NCI-H2171 treated with DMSO at 0.1 percent for 48 hours (cell line): ENCODE data around the gene KIAA1328.
A peak's percentile ranks its signal among the peaks of the same experiment; 100 is the strongest.
"Not testable (repeated sequence)": the region's sequence is repeated elsewhere in the genome, so short reads cannot be mapped to it uniquely, and the experiment has no call there.

Experiments used
- DNase-seq: peaks from one replicate; lab custom pipeline; 2025; lab: John Stamatoyannopoulos, UW

The KIAA1328 gene

DNA sequence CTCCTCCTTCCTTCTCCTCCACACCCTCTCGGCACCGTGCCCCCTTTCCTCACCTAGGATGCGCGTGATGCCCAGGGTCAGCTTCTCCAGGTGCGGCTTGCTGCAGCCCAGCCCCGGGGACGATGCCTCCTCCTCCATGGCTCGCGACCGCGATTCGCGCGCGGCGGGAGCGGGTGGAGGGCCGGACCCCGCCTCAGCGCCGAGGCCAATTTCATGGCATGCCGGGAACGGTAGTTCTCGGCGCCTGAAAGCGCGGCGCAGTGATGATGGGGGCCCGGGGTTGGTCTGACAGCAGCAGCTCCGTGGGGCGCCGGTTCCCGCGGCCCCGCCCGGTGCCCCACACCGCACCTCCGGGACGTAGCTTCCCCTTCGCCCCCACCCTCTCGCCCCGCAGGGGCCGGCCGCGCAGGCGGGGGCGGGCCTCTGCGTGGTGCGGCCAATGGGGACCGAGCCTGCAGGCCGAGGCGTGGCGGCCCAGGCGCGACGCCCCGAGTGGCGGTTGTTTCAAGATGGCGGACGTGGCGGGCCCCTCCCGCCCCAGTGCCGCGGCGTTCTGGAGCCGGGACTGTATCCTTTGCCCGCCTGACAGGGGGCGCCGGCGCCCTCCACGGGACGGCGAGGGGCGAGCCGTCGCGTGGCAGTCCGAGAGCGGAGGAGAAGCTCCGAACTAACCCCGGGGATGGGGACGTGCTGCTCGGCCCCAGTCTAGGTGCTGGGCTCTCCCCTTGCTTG, at the start of gene KIAA1328, which contains the start of gene TPGS2:
Gene KIAA1328, plus strand, starts transcription at position 498 of the 732 bp plus-strand sequence. Its CDS starts 12 bp downstream, at position 510.
Gene TPGS2, minus strand, starts transcription at position 373 of the 732 bp plus-strand sequence. Its CDS starts 235 bp downstream, at position 138.
- DNase-seq, result peak; percentile 92

DNA sequence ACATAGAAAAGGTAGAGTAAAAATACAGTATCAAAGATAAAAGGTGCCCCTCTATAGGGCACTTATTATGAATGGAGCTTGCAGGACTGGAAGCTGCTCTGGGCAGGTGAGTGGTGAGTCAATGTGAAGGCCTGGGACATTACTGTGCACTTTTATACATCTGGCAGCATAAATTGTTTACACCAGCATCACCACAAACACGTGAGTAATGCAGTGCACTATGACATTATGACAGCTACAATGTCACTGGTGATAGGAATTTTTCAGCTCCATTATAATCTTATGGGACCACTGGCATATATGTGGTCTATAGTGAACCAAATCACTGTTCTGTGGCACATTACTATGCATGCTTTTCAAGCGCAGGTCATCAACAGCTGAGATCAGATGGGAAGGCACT, 48.2 kb upstream of the KIAA1328 start:
- DNase-seq, result no peak

DNA sequence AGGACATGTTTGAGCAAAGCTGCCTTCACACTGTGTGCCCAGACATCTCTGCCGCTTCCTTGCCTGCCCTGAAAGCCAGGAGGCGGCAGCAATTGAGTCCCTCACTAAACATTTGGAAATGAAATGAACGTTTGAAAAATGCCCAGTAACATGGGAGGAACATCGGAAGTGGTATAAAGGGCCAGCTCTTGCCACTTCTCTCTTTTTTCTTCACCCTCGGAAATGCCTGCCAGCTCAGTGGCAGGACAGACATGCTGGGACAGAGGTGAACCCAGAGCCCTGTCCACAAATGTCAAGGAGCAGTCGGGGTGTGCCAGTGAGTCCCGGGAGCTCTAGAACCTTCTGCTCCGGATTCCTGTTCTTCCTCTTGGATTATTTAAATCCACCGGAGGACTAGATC, 46.2 kb upstream of the KIAA1328 start:
- DNase-seq, result no peak

DNA sequence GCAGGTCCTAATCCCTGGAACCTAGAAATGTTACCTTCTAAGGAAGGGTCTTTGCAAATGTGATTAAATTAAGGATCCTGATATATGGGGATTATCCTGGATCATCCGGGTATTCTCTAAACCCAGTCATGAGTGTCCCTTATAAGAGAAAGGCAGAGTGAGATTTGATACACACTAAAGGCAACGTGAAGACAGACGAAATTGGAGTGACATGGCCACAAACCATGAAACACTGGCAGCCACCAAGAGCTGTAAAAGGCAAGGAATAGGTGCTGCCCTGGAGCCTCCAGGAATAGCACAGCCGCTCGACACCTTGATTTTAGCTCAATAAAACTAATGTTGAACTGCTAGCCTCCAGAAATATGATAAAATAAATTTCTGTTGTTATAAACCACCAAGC, 45.1 kb upstream of the KIAA1328 start:
- no peak for DNase-seq

DNA sequence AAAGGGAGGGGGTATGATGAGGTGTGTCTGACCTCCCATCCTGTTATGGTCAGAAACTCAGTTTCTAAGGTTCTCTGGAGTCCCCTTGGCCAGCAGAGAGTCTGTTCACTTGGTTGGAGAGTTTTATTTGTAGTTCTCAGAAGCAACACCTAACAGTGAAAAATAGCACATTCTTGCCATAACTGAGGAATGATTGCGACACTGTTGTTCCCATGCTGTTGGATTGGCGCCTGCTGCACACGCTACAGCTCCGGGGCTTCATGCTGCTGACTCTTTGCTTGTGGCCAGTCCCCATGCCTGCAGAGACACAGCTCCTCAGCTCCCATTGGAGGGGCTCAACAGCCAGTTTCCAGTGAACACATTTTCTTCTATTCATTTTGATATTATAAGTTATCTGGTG, 42.2 kb upstream of the KIAA1328 start:
- DNase-seq, result no peak

DNA sequence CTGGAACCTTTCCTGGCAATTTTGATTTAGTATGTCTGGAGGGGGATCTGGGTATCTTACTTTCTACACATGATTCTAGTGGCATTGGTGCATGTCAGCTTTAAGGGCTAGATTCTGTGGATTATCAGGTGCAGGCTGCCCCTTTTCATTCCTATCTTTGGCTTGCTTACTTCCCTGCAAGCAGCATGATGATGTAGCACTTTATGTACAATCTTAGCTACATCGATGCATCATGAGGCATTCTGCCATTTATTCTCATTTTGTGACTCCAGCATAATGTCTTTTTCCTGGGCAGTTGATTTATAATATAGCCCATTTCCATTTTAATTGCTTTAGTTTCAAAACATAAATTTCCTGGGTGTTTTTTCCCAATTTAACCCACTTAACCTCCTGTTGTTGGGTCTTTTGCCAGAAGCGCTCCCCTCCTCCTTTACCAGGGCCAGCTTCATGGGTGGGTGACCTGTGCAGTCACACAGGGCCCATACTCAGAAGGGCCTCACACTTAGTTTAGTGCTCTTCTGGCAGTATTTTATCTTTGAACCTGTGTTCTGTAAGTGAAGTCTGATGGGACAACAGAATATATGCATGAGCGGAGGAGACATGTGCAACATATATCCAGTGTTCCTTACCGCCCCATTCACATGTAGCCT, 36.2 kb upstream of the KIAA1328 start:
- no peak for DNase-seq

DNA sequence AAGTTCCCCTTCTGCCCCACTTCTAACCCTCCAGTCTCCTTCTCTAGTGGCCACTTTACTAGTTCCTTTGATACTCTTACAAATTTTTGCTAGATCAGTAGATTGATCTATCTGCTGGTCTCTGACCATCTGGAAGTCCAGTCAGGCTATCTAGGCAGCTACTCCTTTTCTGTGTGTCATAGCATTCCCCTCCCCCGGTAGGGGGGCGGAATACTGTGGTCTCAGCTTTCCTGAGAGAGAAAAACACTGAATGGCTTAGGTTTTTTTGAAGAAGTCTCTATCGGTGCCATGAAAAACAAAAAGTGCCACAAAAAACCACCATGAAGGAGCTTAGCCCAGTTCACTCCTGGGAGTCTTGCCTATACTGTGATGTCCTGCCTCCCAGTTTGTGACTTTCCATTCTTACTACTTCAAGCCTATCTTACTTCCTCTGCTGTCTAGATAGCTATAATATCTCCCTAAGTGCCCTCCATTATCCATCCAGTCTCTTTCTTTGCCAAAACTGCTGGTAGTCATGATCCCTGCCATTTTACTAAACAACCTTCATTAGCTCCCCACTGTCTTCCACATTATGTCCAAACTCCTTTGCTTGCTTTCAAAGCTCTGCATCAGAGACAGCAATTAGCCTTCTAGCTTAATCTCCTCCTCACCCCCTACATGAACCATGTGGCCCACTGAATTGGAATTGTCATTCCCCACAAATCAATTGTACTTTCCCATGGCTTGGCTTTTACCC, 30.0 kb upstream of the KIAA1328 start:
- DNase-seq, result no peak

DNA sequence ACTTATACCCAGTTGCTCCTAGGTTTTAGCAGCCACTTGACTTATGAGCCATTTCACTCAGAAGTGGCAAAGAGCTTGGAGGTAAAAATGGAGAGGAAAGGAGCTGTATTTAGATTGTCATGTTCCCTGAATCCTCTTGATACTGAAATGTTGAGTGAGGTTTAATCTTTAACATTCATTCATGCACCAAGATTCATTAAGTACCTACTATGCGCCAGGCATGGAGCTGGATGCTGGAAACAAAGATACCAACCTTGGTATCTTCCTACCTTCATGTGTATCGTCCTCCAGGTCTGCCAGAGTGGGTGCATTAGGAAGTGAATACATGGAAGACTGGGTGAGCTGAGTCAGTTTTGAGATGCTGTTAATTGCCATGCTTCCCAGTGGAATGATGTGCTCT, 23.8 kb upstream of the KIAA1328 start:
- no peak for DNase-seq

DNA sequence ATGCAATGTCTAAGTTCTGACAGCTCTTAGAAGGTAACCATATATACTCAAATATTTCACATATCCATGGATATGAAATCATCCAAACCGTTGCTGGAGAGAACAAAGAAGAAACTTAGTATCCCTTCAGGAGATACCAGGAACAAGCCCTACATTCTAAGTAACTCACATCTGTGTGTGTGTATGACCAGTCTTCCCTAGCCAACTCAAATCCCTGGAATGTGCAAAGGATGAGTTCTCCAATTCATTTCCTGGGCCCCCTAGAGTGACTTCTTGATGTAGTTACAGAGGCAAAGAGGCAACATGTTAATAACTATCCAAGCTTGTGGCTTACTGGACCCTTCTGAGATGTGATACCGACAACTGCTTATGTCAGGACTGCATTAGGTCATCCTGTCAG, 20.2 kb upstream of the KIAA1328 start:
- DNase-seq, result no peak

DNA sequence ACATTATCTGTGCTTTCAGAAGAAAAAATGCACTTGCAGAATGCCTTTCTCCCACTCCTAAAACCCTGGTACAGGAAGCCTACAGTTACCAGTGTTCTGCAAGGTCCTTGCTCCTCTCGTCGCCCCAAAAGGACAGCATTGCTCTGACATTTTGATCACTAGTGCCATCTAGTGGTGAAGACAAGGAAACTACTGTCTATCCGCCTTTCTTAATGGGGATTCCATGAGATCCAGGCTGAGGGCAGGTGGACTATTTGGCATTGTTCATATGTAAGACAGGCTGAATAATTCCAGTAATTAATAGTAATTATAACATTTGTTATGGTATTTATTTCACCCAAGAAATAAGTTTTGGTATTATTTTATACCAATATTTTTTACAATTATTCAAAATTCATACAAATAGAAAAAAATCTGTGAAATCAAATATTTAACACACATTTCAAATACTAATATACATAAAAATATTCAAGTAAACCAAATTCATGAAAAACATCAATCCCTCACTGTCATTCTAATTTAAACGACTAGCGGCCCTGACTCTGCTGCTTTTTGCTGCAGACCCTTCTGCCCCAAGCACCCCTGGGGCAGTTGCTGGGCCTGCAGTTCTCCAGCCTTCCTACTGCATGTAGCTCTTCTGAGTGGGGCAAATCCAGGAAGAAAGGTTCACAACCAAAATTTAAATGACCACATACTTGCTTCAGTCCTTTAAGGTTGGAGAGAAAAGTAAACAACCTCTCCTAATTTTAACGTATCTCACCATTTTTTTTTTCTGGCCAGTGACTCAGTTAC, 19.1 kb upstream of the KIAA1328 start:
- peak; percentile 86 for DNase-seq

DNA sequence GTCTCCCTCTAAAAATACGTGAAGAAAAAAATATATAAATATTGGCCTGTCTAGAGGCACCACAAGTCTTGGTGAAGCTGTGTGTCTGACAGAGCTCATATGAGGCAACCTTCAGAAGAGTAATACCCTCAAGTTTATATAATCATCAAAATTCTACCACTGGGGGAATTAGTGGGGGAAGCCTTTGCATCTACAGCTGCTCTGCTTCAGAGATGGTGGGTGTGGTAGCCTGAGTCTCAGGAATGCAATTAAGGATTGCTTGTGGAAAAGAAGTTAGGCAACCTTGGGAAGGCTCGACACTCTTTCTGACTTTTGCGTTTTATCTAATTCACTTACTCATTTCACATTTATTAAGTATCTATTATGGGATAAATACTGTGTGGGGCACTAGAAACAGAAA, 17.5 kb upstream of the KIAA1328 start:
- no peak for DNase-seq

DNA sequence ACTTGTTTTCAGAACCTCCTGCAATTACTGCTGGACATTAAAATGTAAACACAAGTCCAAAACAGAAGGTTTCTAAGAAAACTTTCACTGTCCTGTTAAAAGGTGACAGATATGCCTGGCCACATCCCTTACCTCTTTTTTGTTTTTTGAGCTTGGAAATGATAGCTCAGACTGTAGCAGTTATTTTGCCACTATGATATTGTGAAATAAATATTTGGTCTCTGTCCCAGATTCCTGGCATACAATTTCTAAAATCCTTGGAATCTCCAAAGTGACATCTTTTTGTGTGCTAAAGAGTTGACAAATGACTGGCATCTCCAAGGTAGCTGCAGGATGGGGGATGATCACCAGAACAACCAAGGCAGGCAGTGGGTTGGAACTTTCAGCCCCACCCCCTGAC, 17.0 kb upstream of the KIAA1328 start:
- no peak for DNase-seq

DNA sequence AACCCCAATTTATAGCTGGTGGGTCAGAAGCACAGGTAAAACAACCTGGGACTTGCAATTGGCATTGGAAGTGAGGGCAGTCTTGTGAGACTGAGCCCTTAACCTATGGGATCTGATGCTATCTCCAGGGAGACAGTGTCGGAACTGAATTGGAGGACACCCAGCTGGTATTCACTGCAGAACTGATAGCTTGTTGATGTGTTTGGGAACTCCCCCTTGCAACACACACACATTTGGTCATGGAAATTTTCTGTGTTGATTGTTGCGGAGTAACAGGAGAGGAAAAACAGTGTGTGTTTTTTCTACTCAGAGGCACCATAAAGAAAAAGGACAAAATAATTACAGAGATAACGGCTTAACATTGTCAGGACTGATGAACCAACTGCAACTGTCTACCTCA, 16.2 kb upstream of the KIAA1328 start:
- DNase-seq, result no peak

DNA sequence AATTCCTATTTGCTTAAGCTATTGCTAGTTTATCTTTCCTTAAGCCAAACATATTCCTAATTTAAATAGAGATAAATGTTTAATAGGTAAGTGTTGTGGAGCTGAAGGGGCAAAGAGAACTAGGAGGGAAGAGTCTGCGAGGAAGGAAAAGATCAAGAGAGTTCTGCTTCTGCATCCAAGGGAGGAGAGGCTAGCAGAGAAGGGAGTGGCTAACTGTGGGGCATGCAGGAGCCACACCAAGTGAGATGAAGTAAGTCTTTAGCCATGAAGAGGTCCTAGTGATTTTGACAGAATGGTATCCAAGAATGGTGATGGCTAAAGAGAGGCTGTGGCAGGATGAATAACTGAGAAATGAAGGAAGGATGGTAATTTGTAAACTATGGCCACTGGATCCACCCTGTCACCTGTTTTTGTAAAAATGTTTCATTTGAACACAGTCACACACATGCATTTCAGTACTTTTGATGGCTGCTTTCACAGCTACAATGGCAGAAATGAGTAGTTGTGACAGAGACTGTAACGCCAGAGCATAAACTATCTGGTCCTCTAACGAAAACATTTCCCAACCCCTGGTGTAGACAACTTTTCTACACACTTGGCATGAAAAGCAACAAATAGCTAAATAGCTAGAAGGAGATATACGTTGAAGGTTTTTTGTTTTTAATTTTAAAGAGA, 15.7 kb upstream of the KIAA1328 start:
- DNase-seq, result no peak

DNA sequence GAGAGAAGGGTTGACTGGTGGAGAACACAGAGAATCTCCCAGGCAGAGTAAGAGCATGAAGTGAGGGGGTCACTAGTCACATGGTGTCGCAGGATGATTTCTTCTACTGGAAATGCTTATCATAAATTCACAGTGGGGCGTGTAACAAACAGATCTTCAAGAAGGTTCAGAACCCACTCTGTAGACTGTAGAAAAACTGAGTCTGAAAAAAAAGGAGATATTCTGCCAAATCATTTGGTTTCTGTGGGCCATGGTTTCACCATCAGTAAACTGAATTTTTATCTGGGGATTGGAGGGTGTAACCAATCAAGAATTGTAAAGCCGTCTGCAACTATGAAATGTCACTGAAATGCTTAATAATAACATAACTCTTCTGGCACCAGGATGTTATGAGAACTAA, 15.1 kb upstream of the KIAA1328 start:
- no peak for DNase-seq

DNA sequence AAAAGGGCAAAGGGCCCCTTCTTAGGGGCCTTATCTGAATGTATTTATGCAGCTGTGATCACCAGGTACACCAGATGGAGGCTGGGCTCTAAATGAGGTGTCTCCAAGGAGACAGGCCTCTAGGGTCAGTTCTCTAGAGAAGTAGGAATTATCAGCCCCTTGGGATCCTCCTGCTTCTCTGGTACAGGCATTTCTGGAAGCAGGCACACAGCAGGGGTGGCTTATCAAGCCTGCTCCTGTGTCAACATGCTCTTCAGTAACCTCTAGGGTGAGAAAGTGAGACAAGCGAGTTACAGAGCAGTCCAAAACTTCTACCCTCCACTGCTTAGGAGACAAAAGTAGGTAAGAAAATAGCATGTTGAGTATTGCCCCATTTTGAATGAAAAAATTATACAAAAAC, 13.9 kb upstream of the KIAA1328 start:
- peak; percentile 95 for DNase-seq

DNA sequence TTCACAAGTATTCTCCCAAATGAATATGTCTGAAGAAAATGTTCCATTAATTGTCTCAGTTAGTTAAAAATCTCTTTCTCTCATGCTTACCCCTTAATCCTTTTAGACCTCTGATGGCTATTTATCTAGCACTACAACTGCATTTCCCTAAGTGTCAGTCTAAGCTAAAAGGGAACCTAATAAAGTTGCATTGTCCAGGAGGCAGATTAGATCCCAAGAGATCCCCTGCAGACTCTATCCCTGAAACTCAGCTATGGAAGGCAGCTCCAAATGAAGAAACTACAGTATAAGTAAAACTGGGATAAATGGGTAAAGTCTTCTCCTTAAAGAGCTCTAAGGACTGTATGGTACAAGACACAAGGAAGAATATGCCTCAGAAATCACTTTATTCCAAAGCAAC, 12.8 kb upstream of the KIAA1328 start:
- not testable (repeated sequence) for DNase-seq

DNA sequence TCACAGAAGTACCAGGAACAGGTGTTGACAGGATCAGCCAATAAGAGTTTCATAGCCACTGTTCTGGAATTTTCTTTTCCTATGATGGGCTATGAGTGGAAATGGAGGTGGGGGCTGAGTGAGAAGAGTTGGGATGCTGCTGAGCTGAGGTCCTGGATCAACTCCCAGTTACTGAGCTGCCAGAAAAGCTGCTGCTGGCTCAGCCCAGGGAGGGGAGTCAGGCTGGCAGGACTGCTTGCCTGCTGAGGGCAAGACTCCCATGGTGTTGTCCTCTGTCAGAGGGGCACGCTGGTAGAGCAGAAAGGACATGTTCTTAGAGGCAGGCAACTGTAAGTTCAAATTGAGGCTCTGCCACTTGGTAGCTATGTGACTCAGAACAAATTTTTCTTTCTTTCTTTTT, 11.9 kb upstream of the KIAA1328 start:
- DNase-seq, result no peak

DNA sequence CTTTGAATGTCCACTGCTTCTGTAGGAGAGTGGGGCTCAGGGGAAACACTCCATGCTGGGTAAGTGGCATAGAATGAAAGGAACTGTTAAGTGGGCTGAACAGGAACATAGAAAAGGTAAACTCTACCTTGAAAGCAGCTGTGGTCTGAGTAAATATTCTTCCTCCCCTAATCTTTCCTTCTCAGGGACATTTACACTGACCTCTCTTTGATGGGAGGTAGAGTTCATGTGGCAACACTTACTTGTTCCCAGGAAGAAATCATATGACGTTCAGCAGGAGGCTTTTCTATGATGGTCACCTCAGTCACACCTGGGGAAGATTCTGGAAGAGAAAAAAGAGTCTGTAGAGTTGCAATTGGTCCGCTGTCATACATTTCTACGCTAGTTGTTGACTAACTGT, 10.3 kb upstream of the KIAA1328 start:
- DNase-seq, result no peak

DNA sequence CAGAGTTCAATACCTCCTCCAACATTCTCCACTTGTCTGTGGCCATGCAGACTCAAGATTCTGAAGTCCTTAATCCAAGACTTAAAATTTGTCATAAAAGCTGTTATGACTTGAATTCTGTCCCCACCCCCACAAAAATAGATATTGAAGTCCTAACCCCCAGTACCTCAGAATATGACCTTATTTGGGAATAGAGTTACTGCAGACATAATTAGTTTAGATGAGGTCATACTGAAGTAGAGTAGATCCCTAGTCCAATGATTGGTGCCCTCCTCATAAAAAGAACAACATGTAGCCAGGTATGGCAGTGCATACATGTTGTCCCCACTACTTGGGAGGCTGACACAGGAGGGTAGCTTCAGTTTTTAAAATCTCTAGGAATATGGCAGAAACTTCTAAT, 9.3 kb upstream of the KIAA1328 start:
- DNase-seq, result no peak

DNA sequence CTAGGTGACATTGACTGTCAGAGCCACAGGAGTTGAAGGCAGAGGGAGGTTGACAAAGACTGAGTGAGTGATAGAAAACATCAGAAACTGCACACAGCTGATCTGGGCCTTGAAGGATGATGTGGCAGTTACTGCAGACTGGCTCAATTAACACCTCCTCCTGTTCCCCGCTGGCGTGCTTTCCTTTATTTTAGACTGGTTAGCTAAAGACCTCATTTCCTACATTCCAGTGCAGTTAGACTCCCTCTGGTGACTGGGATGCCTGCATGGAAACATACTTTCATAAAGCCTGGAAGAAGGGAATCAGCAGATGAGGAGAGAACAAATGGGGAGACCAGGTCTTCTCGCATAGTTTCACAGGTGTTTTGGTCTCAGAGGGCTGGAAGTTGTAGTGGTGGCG, 7.2 kb upstream of the KIAA1328 start:
- no peak for DNase-seq

DNA sequence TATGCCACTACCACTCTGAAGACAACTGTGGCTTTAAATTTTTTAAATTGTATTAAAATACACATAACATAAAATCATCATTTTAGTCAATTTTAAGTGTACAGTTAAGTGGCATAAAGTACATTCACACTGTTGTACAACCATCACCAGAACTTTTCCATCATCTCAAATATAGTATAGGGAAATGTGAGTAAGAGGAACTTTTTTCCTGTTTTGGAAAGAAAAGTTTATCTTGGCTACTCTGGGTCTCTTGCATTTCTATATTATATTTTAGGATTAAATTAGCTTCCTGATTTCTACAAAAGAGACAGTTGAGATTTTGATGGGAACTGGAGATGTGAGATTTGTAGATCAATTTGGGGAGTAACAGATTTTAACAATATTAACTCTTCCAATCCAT, 3.4 kb upstream of the KIAA1328 start:
- DNase-seq, result no peak
